ENCODE data around the gene CD80.

Gene CD80

DNA sequence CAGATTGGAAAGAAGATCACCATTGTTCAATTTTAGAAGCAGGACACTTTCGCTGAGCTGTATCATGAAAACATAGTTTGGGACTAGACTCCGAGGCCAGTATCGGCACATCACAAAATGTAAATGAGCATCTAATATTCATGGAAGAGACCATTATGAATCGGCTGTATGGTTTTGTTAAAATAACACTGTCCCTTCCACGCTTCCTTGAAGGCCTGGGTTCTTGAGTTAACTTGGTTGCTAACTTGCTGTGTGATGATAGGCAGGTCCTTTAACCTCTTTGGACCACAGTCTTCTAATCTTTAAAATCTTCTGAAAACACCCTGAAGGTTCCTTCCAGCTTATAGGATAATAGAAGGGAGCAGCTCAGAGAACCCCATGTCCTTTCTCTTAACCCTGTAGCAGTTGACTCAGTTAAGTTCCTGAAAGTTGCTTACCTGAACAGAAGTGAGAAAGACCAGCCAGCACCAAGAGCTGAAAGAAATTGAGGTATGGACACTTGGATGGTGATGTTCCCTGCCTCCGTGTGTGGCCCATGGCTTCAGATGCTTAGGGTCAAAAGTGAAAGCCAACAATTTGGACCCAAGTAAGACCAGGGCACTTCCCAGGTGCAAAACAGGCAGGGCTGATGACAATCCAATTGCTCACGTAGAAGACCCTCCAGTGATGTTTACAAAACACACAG lies 2.1 kb downstream of the CD80 start:
- H3K27ac ChIP-seq (ENCODE audit: extremely low read depth, low read depth, low read length) = no peak overlapping the region
- no peaks in the 10 kb centered on the region for H3K36me3 ChIP-seq (ENCODE audit: control insufficient read depth in 2 of 2, insufficient read depth in 1 of 2, low read length in 2 of 2)
- H3K4me3 ChIP-seq (ENCODE audit: low read depth, low read length) = no peak overlapping the region
- ChIA-PET CTCF (no interaction called here), POLR2A (no interaction called here)
- H3K4me1 ChIP-seq (ENCODE audit: control insufficient read depth, insufficient read depth, low read length) = no peaks in the 10 kb centered on the region
- TF ChIP-seq, protein P1, sequence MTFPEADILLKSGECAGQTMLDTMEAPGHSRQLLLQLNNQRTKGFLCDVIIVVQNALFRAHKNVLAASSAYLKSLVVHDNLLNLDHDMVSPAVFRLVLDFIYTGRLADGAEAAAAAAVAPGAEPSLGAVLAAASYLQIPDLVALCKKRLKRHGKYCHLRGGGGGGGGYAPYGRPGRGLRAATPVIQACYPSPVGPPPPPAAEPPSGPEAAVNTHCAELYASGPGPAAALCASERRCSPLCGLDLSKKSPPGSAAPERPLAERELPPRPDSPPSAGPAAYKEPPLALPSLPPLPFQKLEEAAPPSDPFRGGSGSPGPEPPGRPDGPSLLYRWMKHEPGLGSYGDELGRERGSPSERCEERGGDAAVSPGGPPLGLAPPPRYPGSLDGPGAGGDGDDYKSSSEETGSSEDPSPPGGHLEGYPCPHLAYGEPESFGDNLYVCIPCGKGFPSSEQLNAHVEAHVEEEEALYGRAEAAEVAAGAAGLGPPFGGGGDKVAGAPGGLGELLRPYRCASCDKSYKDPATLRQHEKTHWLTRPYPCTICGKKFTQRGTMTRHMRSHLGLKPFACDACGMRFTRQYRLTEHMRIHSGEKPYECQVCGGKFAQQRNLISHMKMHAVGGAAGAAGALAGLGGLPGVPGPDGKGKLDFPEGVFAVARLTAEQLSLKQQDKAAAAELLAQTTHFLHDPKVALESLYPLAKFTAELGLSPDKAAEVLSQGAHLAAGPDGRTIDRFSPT (tag by site-specific recombination; IDR thresholded peaks at IDR 0.05) = no peak
- TF ChIP-seq, protein P2, sequence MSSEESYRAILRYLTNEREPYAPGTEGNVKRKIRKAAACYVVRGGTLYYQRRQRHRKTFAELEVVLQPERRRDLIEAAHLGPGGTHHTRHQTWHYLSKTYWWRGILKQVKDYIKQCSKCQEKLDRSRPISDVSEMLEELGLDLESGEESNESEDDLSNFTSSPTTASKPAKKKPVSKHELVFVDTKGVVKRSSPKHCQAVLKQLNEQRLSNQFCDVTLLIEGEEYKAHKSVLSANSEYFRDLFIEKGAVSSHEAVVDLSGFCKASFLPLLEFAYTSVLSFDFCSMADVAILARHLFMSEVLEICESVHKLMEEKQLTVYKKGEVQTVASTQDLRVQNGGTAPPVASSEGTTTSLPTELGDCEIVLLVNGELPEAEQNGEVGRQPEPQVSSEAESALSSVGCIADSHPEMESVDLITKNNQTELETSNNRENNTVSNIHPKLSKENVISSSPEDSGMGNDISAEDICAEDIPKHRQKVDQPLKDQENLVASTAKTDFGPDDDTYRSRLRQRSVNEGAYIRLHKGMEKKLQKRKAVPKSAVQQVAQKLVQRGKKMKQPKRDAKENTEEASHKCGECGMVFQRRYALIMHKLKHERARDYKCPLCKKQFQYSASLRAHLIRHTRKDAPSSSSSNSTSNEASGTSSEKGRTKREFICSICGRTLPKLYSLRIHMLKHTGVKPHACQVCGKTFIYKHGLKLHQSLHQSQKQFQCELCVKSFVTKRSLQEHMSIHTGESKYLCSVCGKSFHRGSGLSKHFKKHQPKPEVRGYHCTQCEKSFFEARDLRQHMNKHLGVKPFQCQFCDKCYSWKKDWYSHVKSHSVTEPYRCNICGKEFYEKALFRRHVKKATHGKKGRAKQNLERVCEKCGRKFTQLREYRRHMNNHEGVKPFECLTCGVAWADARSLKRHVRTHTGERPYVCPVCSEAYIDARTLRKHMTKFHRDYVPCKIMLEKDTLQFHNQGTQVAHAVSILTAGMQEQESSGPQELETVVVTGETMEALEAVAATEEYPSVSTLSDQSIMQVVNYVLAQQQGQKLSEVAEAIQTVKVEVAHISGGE (tag by site-specific recombination; conservative IDR thresholded peaks at IDR 0.05; ENCODE audit: low read depth) = no peak
- no peak for TF ChIP-seq ZNF677 (tag by site-specific recombination; IDR thresholded peaks at IDR 0.05)
- TF ChIP-seq ZNF26 (tag by site-specific recombination; IDR thresholded peaks at IDR 0.05) = no peak
- TF ChIP-seq MYNN (tag by site-specific recombination; IDR thresholded peaks at IDR 0.05; ENCODE audit: borderline replicate concordance) = no peak
- no peak for TF ChIP-seq GFI1B (tag by site-specific recombination; IDR thresholded peaks at IDR 0.05)
- no peak for TF ChIP-seq EGR2 (tag by site-specific recombination; IDR thresholded peaks at IDR 0.05; ENCODE audit: low read depth)
- no peak for TF ChIP-seq ZNF837 (tag by site-specific recombination; IDR thresholded peaks at IDR 0.05)
- no peaks in the 10 kb centered on the region for H3K9me3 ChIP-seq (ENCODE audit: control insufficient read depth, insufficient read depth, low read depth, low read length)

DNA sequence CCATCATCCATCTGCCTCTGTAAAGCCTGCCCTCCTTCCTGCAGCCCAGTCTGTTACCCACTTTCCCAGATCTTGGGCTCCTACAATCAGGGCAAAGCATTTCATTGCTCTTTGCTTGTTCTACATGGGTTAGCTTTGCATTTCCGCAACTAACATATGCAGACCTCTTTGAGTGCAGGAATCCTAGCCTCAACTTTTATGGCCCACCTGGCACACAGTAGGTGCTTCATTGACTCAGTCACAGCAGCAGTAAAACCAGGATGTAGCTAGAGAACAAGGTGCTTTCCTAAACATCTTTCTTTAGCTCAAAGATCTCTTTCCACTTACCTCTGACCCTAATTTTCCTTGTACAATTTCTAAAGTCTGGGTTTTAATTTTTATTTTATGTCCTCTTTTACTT lies 3.5 kb downstream of the CD80 start:
- no peak overlapping the region for H3K27ac ChIP-seq (ENCODE audit: extremely low read depth, low read depth, low read length)
- no peaks in the 10 kb centered on the region for H3K9me3 ChIP-seq (ENCODE audit: control insufficient read depth, insufficient read depth, low read depth, low read length)
- POLR2A ChIA-PET = no interaction called here
- no peak overlapping the region for H3K4me3 ChIP-seq (ENCODE audit: low read depth, low read length)
- no peaks in the 10 kb centered on the region for H3K36me3 ChIP-seq (ENCODE audit: control insufficient read depth in 2 of 2, insufficient read depth in 1 of 2, low read length in 2 of 2)
- H3K4me1 ChIP-seq (ENCODE audit: control insufficient read depth, insufficient read depth, low read length) = no peaks in the 10 kb centered on the region
- CTCF ChIA-PET = interaction anchor here (0.6 kb wide), 1 partner anchor 560 kb away, joined by 3 read pairs; no protein-coding TSS in a partner anchor
- TF ChIP-seq SCRT1 (tag by site-specific recombination; IDR thresholded peaks at IDR 0.05; ENCODE audit: borderline replicate concordance) = no peak
- TF ChIP-seq ZNF558 (tag by site-specific recombination; IDR thresholded peaks at IDR 0.05) = no peak
- TF ChIP-seq RBAK (tag by site-specific recombination; IDR thresholded peaks at IDR 0.05) = no peak
- no peak for TF ChIP-seq ZNF184 (tag by site-specific recombination; IDR thresholded peaks at IDR 0.05)
- no peak for TF ChIP-seq OVOL3 (tag by site-specific recombination; IDR thresholded peaks at IDR 0.05)
- TF ChIP-seq ZNF473 (tag by site-specific recombination; IDR thresholded peaks at IDR 0.05) = no peak
- TF ChIP-seq ZNF561 (tag by site-specific recombination; IDR thresholded peaks at IDR 0.05; ENCODE audit: borderline replicate concordance) = no peak
- TF ChIP-seq, protein P3, sequence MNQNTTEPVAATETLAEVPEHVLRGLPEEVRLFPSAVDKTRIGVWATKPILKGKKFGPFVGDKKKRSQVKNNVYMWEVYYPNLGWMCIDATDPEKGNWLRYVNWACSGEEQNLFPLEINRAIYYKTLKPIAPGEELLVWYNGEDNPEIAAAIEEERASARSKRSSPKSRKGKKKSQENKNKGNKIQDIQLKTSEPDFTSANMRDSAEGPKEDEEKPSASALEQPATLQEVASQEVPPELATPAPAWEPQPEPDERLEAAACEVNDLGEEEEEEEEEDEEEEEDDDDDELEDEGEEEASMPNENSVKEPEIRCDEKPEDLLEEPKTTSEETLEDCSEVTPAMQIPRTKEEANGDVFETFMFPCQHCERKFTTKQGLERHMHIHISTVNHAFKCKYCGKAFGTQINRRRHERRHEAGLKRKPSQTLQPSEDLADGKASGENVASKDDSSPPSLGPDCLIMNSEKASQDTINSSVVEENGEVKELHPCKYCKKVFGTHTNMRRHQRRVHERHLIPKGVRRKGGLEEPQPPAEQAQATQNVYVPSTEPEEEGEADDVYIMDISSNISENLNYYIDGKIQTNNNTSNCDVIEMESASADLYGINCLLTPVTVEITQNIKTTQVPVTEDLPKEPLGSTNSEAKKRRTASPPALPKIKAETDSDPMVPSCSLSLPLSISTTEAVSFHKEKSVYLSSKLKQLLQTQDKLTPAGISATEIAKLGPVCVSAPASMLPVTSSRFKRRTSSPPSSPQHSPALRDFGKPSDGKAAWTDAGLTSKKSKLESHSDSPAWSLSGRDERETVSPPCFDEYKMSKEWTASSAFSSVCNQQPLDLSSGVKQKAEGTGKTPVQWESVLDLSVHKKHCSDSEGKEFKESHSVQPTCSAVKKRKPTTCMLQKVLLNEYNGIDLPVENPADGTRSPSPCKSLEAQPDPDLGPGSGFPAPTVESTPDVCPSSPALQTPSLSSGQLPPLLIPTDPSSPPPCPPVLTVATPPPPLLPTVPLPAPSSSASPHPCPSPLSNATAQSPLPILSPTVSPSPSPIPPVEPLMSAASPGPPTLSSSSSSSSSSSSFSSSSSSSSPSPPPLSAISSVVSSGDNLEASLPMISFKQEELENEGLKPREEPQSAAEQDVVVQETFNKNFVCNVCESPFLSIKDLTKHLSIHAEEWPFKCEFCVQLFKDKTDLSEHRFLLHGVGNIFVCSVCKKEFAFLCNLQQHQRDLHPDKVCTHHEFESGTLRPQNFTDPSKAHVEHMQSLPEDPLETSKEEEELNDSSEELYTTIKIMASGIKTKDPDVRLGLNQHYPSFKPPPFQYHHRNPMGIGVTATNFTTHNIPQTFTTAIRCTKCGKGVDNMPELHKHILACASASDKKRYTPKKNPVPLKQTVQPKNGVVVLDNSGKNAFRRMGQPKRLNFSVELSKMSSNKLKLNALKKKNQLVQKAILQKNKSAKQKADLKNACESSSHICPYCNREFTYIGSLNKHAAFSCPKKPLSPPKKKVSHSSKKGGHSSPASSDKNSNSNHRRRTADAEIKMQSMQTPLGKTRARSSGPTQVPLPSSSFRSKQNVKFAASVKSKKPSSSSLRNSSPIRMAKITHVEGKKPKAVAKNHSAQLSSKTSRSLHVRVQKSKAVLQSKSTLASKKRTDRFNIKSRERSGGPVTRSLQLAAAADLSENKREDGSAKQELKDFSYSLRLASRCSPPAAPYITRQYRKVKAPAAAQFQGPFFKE (tag by site-specific recombination; IDR thresholded peaks at IDR 0.05; ENCODE audit: borderline replicate concordance) = no peak
- TF ChIP-seq ZNF202 (tag by site-specific recombination; IDR thresholded peaks at IDR 0.05; ENCODE audit: borderline replicate concordance) = no peak
- TF ChIP-seq ZFP41 (tag by site-specific recombination; IDR thresholded peaks at IDR 0.05; ENCODE audit: borderline replicate concordance) = no peak
- no peak for TF ChIP-seq ZNF19 (tag by site-specific recombination; IDR thresholded peaks at IDR 0.05; ENCODE audit: low read depth)
- TF ChIP-seq ZNF121 (tag by site-specific recombination; IDR thresholded peaks at IDR 0.05) = no peak
